Activated CD8-positive, alpha-beta memory T cell treated with anti-CD3 and anti-CD28 coated beads, Interleukin-2, amount 50 U/mL, for 4 hours (primary cell): ENCODE data around the gene F12.

Source experiments
- DNase-seq: peaks from one replicate; pipeline ENCODE4 v3.0.0-alpha.2; 2020

Gene F12

GRCh38 chr5:177410575-177410974 lies 1.2 kb upstream of the F12 start:
- DNase-seq, result no peak

GRCh38 chr5:177405805-177406204 lies 3.6 kb downstream of the F12 start:
- no peak for DNase-seq

GRCh38 chr5:177405312-177405711 lies 4.1 kb downstream of the F12 start:
- no peak for DNase-seq

GRCh38 chr5:177404641-177405179 lies 4.7 kb downstream of the F12 start:
- DNase-seq, result no peak

GRCh38 chr5:177403792-177404640 lies 5.3 kb downstream of the F12 start:
- peak; percentile 85 for DNase-seq

- DNase-seq, result peak; percentile 56
These were observed 6.1 kb downstream of the F12 start for GRCh38 chr5:177403102-177403791.

GRCh38 chr5:177402271-177403043 lies 6.9 kb downstream of the F12 start:
- peak; percentile 62 for DNase-seq

- no peak for DNase-seq
These were observed 9.1 kb downstream of the F12 start, which contains the start of gene PFN3 for GRCh38 chr5:177399997-177400868. TSS of gene PFN3 (minus strand) at chr5:177400661. CDS start at chr5:177400576, 85 bp downstream.

- no peak for DNase-seq
These were observed 11.4 kb downstream of the F12 start for GRCh38 chr5:177397875-177398390.

GRCh38 chr5:177396807-177397206 lies 12.6 kb downstream of the F12 start:
- DNase-seq, result no peak

- no peak for DNase-seq
These were observed 13.3 kb downstream of the F12 start for GRCh38 chr5:177396078-177396477.

GRCh38 chr5:177393990-177394389 lies 15.4 kb downstream of the F12 start:
- no peak for DNase-seq

GRCh38 chr5:177393206-177393765 lies 16.1 kb downstream of the F12 start:
- no peak for DNase-seq

- DNase-seq, result no peak
These were observed 16.6 kb downstream of the F12 start for GRCh38 chr5:177392765-177393164.

- peak; percentile 89 for DNase-seq
These were observed 18.7 kb downstream of the F12 start for GRCh38 chr5:177390363-177391300.

GRCh38 chr5:177389241-177390169 lies 19.9 kb downstream of the F12 start:
- DNase-seq, result peak; percentile 47

GRCh38 chr5:177388521-177389052 lies 20.8 kb downstream of the F12 start:
- no peak for DNase-seq

GRCh38 chr5:177387405-177387804 lies 22.0 kb downstream of the F12 start:
- DNase-seq, result no peak

- DNase-seq, result no peak
These were observed 22.8 kb downstream of the F12 start for GRCh38 chr5:177386542-177386941.
